GM19452 (cell line): ENCODE results near the gene LIMS1.
A peak's percentile ranks its signal among the peaks of the same experiment; 100 is the strongest.

Experiments used
- ATAC-seq: cut with Tn5 transposase; IDR thresholded peaks from one replicate; pipeline ENCODE4 v1.9.1; 2021; ENCODE audit not compliant: unreplicated experiment

The LIMS1 gene

DNA sequence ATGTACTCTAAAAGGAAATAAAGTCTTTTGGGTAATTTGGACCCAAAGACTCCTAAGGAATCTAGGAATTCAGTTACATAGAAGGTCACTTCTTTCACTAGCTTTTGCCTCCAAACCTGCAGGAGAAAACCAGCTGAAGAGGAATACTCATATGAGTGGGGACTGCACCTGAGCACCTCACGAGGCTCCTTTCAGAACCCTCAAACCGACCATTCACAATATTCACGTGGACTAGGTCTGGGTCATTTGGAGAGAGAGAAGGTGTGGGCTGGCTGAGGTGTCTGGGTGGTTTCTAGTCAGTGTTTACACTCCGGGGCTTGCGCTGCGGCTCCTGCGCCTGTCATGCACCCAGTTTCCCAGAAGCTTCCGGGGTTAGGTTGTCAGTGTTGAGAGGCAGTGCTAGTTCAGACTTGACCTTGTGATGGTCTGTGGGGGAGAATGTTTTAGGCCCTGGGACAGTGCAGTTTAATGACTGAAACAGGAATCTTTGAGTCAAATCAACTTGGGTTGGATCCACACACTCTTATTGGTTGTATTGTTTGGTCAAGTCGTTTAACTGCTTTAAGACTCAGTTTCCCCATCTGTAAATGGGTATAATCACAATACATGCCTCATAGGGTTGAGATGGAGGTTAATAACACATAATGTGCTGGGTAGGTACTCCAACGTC lies 78.4 kb downstream of the LIMS1 start:
- peak; percentile 80 for ATAC-seq

DNA sequence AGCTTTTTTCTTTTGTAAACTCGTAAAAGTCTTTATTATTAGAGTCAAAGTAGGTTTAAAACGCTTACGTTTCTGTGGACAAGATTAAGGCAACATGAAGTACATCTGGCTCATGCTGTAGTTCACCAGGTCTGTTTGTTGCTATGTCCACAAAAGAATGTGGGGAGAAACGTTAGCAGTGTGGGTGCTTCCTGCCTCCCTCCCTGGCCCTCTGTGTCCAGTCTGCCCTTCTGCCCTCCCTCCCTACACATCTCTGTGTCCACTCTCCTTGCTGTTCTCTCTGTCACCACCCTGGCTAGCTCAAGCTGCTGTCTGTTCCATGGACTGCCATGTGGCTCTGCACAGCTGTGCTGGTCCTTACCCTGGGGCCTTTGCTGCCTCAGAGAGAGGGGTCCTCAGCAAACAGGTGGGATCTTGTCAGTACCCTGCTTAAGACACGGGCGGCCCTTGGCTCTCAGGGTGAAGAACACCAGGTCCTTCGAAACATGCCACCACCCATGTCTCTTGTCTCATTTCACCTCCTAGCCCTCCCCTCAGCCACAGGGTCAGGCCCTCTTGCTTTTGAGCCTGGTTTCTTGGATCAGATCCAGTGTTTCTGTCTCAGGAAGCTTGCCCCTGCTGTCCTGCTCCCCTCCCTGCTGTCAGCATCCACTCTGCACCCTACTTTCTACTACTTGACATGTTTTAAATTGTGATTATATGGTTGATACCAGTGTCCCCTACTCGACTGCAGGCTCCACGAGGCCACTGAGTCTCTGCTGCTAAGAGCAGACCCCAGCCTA lies 79.2 kb downstream of the LIMS1 start:
- no peak for ATAC-seq

DNA sequence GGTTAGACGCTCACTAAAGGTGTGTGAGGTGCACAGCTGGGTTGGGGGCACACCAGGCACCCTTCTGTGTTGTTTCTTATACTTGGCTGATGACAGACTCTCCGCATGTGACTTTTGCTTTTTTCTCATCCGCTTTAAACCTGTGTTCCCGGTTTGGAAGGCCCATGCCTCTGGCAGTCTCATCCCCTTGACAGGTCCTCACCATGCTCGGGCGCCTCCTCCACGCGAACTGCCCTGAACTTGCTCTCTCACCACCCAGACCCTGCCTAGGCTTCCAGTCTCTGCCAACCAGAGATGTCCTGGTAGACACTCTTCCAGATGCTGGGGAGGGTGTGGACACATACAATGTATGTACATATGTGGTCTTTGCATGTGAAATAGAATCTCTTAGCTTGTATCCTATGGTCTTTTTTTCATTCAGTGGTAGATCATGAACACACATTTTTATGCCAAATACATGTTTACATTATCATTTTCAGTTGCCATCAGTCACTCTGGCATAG lies 79.8 kb downstream of the LIMS1 start:
- ATAC-seq = no peak

DNA sequence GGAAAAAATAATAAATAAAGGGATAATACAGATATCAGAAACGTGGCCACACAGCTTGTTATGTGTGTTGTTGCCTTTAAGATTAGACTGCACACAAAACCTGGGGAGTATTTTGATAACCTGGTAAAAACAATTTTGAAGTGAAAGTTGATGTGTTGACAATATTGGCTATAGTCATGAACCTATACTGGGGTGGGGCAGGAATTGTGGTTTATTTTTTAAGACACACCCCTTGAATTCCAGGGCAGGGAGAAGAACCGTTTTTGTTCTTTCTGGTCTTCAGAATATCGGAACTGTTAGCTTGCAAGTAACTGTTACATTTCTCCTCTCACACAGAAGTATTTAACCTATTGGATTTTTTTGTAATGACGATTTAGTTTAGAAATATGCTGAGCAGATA lies 80.4 kb downstream of the LIMS1 start:
- no peak for ATAC-seq

DNA sequence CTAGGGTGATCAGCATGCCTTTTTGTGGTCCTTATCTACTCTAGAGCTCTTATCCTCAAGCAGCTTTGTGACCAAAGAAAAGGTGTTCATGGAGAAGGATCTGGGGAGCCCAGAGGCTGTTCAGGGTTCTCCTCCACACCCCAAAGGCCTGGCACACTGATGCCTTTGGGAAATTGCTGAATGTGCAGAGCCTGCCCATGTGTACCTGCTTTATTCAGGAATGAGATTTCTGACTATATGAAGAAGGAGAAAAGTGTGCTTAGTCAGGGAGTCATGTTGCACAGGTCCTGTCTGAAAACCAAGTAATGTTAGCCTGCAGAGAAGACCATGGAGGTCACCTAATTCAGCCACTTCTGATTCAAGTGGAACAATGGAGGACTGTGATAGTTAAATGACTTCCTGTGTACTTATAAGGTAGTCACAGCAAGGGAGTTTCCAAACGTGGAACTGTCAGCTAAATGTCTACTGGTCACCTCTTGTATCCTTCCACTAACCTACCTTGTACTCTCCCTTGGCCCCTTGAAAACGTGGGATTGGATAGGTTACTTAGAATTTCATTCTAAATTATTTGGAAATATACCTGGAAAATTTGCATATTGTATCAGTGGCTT lies 81.3 kb downstream of the LIMS1 start:
- no peak for ATAC-seq

DNA sequence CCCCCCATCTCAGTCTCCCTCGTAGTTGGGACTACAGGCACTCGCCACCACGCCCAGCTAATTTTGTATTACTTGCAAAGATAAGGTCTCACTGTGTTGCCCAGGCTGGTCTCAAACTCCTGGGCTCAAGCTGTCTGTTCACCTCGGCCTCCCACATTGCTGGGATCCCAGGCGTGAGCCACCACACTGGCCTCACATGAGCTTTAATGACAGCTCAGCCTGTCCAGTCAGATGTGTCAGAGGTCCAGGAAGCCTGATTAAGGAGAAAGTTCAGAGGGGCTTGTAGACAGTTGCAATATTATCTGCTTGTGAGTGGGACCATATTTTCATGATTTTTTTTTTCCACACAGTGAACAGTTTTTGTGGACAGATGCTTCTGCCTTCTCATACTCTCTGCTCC lies 82.0 kb downstream of the LIMS1 start:
- ATAC-seq = no peak

DNA sequence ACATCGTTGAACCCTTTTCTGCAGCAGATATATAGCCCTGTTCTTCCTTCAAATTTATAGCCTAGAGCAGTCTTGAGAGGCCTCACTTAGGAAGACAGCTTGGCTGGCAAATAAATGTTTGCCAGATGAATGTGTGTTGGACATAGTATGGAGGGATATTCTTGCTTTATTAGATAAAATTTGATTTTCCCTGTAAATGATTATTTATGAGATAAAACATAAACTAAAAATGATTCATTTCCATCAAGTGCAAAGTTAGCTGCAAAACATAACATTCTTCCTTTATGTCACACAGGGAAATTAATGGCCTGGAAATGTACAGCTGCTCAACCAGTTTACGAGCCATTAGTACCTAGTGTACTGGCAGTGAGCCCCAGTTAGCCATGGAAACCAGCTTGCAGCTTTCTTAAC lies 82.5 kb downstream of the LIMS1 start:
- no peak for ATAC-seq

DNA sequence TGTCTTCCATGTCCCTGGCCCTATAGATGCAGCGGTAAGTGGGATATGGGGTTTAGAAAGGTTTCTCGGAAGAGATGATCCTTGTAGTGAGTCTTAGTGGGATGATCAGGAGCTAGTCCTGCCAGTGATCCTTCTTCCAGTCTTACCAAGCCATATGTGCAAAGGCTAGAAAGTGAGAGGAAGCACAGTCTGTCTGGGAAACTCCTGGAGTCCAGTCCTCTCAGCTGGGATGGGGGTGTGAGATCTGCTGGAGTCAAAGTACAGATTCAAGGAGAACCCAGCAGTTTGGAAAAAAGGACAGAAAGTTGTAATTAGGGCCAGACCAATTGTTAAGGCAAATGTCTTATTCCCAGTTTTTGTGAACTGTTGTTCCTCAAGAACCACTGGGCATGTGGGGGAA lies 83.3 kb downstream of the LIMS1 start:
- no peak for ATAC-seq

DNA sequence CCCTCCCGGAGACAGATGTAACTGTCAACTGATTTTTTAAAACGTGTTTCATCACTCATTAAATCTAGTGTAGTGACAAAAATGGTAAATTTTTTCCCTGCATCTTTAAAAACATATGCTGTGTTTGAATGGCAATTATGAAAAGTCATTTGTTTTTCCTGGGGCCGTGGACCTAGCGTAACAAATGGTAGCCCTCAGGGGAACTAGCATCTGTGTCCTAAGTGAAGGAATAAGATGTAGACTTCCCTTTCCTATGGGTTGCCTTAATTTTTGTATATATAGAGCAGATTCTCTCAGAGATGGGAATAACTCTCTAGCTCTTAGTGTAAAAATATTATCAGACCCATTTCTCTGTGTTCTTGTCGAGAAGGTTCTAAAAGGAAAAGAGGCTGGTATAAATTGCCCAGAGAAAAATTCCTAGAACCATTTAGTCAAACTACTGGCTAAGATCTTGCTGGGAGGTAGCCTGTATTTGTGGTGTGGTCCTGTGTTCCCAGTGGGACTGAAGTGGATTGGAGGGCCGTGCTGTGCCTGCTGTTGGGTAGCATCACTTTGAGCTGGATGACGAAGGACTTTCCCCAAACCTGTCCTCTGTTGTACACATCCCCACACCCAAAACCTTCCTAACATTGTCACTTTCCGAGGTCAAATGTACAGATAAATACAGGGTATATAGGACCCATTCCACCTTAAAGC lies 85.8 kb downstream of the LIMS1 start:
- ATAC-seq = no peak

DNA sequence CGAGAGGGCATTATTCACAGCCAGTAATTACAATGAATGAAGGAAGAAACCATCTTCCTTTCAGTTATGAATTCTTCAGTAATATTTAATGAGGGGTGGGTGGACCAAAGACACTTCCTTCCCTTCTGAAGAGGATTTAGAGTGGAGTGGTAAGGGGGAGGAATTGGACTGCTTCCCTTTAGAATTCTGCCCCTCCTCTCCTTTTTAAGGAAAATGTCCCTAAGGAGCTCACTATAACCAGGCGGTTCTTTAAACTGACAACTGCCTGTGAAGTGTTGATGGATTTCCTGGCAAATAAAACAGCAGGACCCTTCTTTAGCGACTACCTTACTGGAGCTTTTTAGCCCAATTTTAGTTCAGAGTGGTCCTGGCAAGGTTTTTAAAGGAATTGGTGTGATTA lies 86.4 kb downstream of the LIMS1 start:
- no peak for ATAC-seq

DNA sequence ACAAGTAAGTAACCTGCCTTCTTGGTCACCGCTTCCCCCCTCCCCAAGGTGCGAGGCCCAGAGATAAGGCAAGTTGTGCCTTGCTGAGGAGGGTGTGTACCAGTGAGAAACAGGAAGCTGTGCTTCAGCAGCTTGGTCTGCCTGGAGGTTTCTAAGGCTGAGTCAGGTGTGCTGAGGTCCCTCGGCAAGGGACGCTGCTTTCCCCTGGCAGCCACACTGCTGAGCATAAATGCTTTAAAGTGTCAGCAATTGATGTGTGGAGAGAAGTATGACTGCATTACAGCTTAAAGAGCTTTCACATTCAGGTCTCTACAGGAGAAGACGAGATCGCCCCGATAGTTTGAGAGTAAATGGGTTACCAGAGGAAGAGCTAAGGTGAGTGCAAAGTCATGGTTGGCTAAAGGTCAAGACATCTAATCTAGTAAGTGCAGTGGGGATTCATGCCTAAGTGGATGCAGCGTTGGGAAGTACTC lies 86.9 kb downstream of the LIMS1 start:
- peak; percentile 100 for ATAC-seq

DNA sequence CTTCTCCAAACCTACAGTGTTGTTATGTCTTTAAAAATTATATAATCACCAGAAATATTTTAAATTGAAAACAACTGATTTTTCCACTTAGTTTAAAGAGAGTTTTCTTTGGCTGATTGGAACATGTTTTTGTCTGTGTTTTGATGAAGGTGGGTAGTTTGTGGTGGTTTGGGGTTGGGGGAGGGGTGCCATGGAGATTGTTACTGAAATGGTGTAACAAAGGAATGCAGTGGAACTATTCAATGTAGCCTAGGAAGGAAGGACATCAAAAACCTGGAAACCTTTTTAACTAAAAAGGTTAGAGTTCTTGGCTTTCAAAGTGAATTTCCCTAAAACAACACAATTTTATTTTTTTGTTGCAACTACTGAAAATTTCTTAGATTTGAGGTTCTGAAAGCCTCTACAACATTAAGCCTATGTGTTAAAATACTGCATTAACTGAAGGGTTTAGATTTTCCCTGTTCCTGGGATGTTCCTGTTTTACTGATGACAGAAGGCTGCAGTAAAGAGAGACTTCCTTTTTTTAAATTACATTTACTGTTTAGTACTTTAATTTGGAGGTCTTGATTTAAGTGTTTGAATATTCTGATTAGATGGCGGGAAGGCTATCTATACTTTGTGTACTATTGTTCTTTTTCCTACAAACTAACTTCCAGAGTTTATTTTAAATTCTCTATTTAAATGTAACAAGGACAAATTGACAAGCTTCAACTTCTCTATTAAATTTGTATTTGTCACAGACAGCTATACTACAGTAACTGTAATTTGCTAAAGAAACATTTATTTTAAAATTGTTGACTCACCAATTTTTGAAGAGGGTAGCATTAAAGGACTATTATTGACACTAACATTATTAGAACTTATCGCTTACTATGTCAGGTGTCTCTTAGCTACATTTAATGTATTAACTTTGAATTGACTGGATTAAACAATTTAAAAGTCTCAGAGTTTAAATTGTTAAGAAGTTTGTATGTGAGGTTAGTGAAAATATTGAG lies 87.7 kb downstream of the LIMS1 start:
- no peak for ATAC-seq

DNA sequence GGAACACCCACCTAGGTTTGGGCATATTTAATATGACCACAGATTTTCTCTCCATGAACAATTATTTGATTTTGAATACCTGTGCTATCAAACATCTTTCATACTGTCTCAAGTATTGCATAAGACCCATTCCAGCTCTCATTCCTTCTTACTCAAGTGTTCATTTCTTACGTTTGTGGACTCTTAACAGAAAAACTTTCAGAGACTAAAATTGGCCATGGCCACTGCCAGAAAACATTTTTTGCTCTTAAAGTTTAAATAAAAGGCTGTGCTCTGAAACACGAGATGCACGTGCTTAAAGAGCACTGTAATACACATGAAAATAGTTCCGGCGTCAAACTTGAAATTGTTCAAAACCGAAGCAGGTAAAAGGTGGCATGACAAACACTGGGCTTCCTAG lies 89.3 kb downstream of the LIMS1 start:
- no peak for ATAC-seq

DNA sequence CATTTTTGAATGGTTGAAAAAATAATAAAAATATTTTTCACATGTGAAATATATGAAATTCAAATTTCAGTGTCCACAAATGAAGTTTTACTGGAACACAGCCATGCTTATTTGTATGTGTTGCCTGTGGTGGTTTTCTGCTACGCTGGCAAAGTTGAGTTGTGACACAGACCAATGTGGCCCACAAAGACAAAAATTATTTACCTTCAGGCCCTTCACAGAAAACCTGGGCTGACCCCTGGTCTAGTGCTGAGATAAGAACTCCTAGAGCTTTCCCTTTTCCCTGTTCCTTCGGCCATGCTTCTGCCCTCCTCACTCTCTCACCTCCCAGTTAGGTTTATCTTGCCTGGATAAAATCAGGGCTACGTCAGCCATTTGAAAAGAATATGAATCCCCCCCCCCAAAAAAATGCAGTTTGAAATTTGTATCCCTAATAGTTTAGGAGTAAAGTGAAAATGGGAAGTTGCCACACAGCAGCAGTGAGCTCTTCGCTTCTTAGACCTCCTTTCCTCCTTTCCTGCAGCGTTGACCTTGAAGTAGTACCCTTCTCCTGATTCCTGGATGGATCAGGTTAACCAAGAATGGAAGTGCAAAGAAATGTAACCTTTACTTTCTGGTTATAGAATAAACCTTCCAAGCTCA lies 91.0 kb downstream of the LIMS1 start:
- ATAC-seq = no peak

DNA sequence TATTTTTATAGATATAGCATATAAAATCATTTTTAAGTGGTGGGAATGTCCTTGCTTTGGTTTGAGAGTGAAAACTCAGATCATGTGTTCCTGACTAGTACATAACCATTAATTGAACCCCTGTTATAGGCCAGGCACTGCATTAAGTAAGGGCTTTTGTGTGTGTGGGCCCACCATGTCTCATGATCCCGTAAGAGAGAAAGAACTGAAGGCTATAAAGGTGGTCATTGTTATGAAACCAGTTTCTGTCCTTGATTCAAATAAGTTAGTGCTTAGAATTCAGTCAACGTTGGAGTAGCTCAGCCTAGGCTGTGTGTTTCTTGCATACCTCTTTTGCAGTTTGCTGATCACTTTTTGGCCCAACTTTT lies 91.5 kb downstream of the LIMS1 start:
- no peak for ATAC-seq

DNA sequence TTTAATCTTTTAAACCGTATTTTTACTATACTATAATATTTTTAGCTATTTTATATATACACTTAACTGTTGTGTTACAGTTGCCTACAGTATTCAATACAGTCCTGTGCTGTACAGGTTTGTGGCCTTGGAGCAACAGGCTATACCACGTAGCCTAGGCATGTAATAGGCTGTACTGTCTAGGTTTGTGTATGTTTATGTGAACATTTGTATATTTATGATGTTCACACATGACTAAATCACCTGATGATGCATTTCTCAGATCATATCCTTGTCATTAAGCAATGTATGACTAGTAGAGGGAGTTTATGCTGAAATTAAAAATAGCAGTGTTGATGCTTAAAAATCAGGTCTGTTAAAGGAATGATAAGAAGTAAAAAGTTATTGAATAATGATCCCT lies 92.7 kb downstream of the LIMS1 start:
- ATAC-seq = no peak

DNA sequence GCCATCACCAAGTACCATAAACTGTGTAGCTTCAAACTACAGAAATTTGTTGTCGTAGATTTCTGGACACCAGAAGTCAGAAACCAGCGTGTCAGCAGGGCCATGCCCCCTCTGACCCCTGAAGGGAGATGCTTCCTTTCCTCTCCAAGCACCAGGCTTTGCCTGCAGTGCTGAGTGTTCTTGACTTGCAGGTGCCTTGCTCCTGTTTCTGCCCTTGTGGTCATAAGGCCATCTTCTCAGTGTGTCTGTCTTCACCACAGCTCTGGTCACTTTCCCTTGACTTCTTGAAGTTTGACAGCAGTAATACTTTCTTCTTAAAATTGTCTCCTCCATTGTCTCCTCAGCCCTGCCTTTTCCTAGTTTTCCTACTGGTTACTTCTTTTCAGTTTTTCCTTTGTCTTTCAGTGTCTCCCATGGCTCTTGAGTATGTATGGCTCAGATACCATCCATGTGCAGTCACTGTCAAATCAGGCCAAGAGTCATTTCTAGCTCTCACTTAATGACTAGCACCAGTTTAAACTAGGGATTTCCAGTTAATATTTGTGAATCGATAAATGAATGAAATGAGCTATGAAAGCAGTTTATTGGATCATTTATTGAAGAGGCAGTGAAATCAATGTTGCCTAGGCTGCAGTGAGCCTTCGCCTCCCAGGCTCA lies 93.8 kb downstream of the LIMS1 start:
- ATAC-seq = no peak

DNA sequence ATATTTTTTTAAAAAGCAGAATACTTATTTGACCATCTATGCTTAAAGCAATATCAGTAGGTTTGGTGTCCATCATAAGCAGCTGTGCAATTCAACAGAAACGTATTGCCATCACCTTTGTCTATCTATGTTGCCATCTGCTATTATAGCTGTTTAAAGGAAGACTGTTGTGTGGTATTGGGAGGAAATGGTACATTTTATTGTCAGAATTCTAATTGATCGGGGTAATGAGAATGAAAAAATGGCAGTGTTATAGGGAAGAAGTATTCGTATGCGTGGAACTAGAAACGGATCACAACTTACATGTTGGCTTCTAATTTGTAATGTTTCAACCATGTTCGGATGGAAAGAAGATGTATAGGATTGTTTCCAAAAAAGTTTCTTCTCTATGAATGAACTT lies 94.7 kb downstream of the LIMS1 start:
- no peak for ATAC-seq

DNA sequence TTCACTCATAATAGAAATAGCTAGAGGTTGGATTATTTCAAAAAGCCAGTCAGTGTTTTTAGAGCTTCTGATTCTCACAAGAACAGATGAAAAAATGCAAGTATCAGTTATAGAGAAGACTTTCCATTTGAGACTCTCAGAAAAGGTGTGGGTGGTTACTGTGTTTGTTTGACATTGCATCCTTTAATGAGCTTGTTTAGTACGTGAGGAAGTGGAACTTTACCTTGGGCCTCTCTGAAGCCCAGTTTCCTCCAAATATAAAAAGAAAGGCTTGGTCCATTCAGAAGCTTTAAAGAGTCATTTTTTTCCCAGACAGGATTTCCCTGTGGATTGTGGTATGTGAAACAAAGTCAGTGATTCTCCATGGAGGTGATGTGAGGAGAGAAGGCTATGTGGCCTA lies 95.1 kb downstream of the LIMS1 start:
- ATAC-seq = peak; percentile 64
